ENCODE measurements around the gene NOS3.

NOS3 gene

GRCh38 chr7:151017953-151018420, 27.2 kb downstream of the NOS3 start (continued):
- TF ChIP-seq ZNF518A (tag by site-specific recombination; conservative IDR thresholded peaks at IDR 0.05; ENCODE audit: low read depth) (no peak), ZNF114 (tag by site-specific recombination; IDR thresholded peaks at IDR 0.05) (no peak), ZNF37A (tag by site-specific recombination; IDR thresholded peaks at IDR 0.05) (no peak), ZNF223 (tag by site-specific recombination; IDR thresholded peaks at IDR 0.05) (no peak), ZNF23 (tag by site-specific recombination; IDR thresholded peaks at IDR 0.05; ENCODE audit: borderline replicate concordance) (no peak), ZNF133 (tag by site-specific recombination; IDR thresholded peaks at IDR 0.05) (no peak), ZNF585B (tag by site-specific recombination; IDR thresholded peaks at IDR 0.05) (no peak), ZNF416 (tag by site-specific recombination; IDR thresholded peaks at IDR 0.05) (no peak)
- TF ChIP-seq, protein P1, sequence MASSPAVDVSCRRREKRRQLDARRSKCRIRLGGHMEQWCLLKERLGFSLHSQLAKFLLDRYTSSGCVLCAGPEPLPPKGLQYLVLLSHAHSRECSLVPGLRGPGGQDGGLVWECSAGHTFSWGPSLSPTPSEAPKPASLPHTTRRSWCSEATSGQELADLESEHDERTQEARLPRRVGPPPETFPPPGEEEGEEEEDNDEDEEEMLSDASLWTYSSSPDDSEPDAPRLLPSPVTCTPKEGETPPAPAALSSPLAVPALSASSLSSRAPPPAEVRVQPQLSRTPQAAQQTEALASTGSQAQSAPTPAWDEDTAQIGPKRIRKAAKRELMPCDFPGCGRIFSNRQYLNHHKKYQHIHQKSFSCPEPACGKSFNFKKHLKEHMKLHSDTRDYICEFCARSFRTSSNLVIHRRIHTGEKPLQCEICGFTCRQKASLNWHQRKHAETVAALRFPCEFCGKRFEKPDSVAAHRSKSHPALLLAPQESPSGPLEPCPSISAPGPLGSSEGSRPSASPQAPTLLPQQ (tag by site-specific recombination; IDR thresholded peaks at IDR 0.05) = peak; percentile 76

GRCh38 chr7:151018421-151019129, 27.8 kb downstream of the NOS3 start:
- Histone ChIP-seq H3K27ac (ENCODE audit: extremely low read depth, low read depth, low read length) (no peak overlapping the region; the same call in 1 of the 2 replicates), H3K9me3 (ENCODE audit: control insufficient read depth, insufficient read depth, low read depth, low read length) (no peaks in the 10 kb centered on the region), H3K36me3 (ENCODE audit: control insufficient read depth in 2 of 2, insufficient read depth in 1 of 2, low read length in 2 of 2) (no peaks in the 10 kb centered on the region), H3K4me3 (ENCODE audit: low read depth, low read length) (no peak overlapping the region), H3K4me1 (ENCODE audit: control insufficient read depth, insufficient read depth, low read length) (no peaks in the 10 kb centered on the region)
- TF ChIP-seq, protein P2, sequence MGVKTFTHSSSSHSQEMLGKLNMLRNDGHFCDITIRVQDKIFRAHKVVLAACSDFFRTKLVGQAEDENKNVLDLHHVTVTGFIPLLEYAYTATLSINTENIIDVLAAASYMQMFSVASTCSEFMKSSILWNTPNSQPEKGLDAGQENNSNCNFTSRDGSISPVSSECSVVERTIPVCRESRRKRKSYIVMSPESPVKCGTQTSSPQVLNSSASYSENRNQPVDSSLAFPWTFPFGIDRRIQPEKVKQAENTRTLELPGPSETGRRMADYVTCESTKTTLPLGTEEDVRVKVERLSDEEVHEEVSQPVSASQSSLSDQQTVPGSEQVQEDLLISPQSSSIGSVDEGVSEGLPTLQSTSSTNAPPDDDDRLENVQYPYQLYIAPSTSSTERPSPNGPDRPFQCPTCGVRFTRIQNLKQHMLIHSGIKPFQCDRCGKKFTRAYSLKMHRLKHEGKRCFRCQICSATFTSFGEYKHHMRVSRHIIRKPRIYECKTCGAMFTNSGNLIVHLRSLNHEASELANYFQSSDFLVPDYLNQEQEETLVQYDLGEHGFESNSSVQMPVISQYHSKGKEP (tag by site-specific recombination; IDR thresholded peaks at IDR 0.05) = 0 out of 2 replicates have a peak, but pooled peaks have one; percentile 25
- TF ChIP-seq MEIS1 (CRISPR knock-in tag; IDR thresholded peaks at IDR 0.05; ENCODE audit: borderline replicate concordance) = no peak
- POLR2A ChIA-PET = interaction anchor here (1.3 to 1.7 kb wide), 2 partner anchors 10 to 95 kb away, joined by 3 to 8 read pairs; partner anchors contain the start of gene ABCB8
- CTCF ChIA-PET = interaction anchor here (0.6 to 3.1 kb wide), 48 partner anchors 8 to 1056 kb away, joined by 3 to 29 read pairs (median 4); partner anchors contain the start of genes ABCB8 and NOS3

GRCh38 chr7:151019130-151019447, 28.3 kb downstream of the NOS3 start:
- ChIA-PET CTCF (interaction anchor here (0.6 to 3.1 kb wide), 32 partner anchors 7 to 647 kb away, joined by 3 to 29 read pairs (median 4); partner anchors contain the start of gene ABCB8), POLR2A (interaction anchor here (0.5 to 1.7 kb wide), 3 partner anchors 9 to 94 kb away, joined by 3 to 8 read pairs (median 4); partner anchors contain the start of gene ABCB8)
- Histone ChIP-seq H3K4me1 (ENCODE audit: control insufficient read depth, insufficient read depth, low read length) (no peaks in the 10 kb centered on the region), H3K9me3 (ENCODE audit: control insufficient read depth, insufficient read depth, low read depth, low read length) (no peaks in the 10 kb centered on the region), H3K36me3 (ENCODE audit: control insufficient read depth in 2 of 2, insufficient read depth in 1 of 2, low read length in 2 of 2) (no peaks in the 10 kb centered on the region), H3K4me3 (ENCODE audit: low read depth, low read length) (no peak overlapping the region), H3K27ac (ENCODE audit: extremely low read depth, low read depth, low read length) (no peak overlapping the region)
- TF ChIP-seq ZNF548 (tag by site-specific recombination; IDR thresholded peaks at IDR 0.05) (no peak), ZNF830 (tag by site-specific recombination; IDR thresholded peaks at IDR 0.05; ENCODE audit: low read depth) (no peak), ZNF280D (tag by site-specific recombination; IDR thresholded peaks at IDR 0.05) (no peak), MYNN (tag by site-specific recombination; IDR thresholded peaks at IDR 0.05; ENCODE audit: borderline replicate concordance) (no peak), ZBTB48 (tag by site-specific recombination; IDR thresholded peaks at IDR 0.05) (no peak)

Data from HEK293 (cell line).